Endodermal cell (in vitro differentiated cells): Measurements from ENCODE around the gene ERC1. TPM values are rescaled to one million over a fixed set of nuclear protein-coding genes. Genes with fewer than 3 reads are reported as not detected.

Experiments used
- DNase-seq: peaks from one replicate; pipeline ENCODE4 v3.0.0-alpha.2; 2017
- H3K27ac ChIP-seq: 2 replicates; pipeline ENCODE4 v1.5.1; 2013; ENCODE audit warnings: mild to moderate bottlenecking, low read depth, low read length, moderate library complexity
- H3K27me3 ChIP-seq: 2 replicates; pipeline ENCODE4 v1.6.1; 2013; ENCODE audit warnings: mild to moderate bottlenecking, low read length, moderate library complexity; ENCODE audit not compliant: insufficient read depth, control insufficient read depth, poor library complexity, severe bottlenecking
- H3K36me3 ChIP-seq: 2 replicates; pipeline ENCODE4 v1.7.0; 2013; ENCODE audit warnings: mild to moderate bottlenecking, low read length, moderate library complexity; ENCODE audit not compliant: control insufficient read depth, insufficient read depth
- H3K4me1 ChIP-seq: one replicate; pipeline ENCODE4 v1.7.0; 2013; ENCODE audit warnings: low read length; ENCODE audit not compliant: control insufficient read depth, insufficient read depth
- H3K4me3 ChIP-seq: 2 replicates; pipeline ENCODE4 v1.5.1; 2013; ENCODE audit warnings: mild to moderate bottlenecking, low read length, moderate library complexity
- H3K9ac ChIP-seq: 2 replicates; pipeline ENCODE4 v1.6.1; 2013; ENCODE audit warnings: mild to moderate bottlenecking, low read length, moderate library complexity; ENCODE audit not compliant: poor library complexity, severe bottlenecking; ENCODE audit errors: extremely low read depth
- H3K9me3 ChIP-seq: 2 replicates; pipeline ENCODE4 v1.6.1; 2013; ENCODE audit warnings: mild to moderate bottlenecking, low read length, moderate library complexity; ENCODE audit not compliant: control insufficient read depth
- H3K27ac Mint-ChIP-seq: 2 replicates; pipeline ENCODE4 v1.8.0; 2020; ENCODE audit warnings: mixed read lengths
- H3K27me3 Mint-ChIP-seq: 2 replicates; pipeline ENCODE4 v1.8.0; 2021; ENCODE audit warnings: mild to moderate bottlenecking, mixed read lengths; ENCODE audit not compliant: insufficient read depth
- H3K36me3 Mint-ChIP-seq: 2 replicates; pipeline ENCODE4 v1.8.0; 2020; ENCODE audit warnings: low read depth, mixed read lengths
- H3K4me1 Mint-ChIP-seq: 2 replicates; pipeline ENCODE4 v1.8.0; 2020; ENCODE audit warnings: mixed read lengths
- H3K4me3 Mint-ChIP-seq: 2 replicates; pipeline ENCODE4 v1.8.0; 2020; ENCODE audit warnings: mild to moderate bottlenecking, moderate library complexity, mixed read lengths
- H3K9me3 Mint-ChIP-seq: 2 replicates; pipeline ENCODE4 v1.8.0; 2020; ENCODE audit warnings: mild to moderate bottlenecking, mixed read lengths
- CTCF ChIP-seq: fragments of 200-600 bp; sonication (generic); conservative IDR thresholded peaks from 2 replicates; pipeline ENCODE4 v1.5.0; 2021; ENCODE audit warnings: antibody characterized with exemption, mild to moderate bottlenecking
- WGBS, 2 experiments: methylation state at CpG; one replicate each; pipeline versions ENCODE4 v1.1.5 to v1.1.7; 2013; ENCODE audit warnings: missing lambda C conversion rate in 2 of 2, mixed read lengths in 1 of 2; ENCODE audit not compliant: insufficient coverage in 1 of 2, insufficient read length in 1 of 2; 5-methylcytosine and 5-hydroxymethylcytosine counted together
- total RNA-seq, 2 donors: library from RNA; stranded (reverse); fragmentation: NEBNext Ultra II Directional in 1 of 2; extraction: Animal tissue kit (Norgen Biotek cat#: 25700) in 1 of 2; gene quantifications; 2 replicates in 1 of 2; 3 replicates in 1 of 2; pipeline ENCODE4 v1.2.1, GENCODE V29; 2021

Gene ERC1
- total RNA-seq, 2 donors from 2014 or later = 60.6 to 159 TPM

GRCh38 chr12:1007994-1008393 is 17.0 kb downstream of the ERC1 start:
- no peak overlapping the region for H3K27ac Mint-ChIP-seq
- no peak for TF ChIP-seq CTCF
- peaks cover 5% of the 10 kb centered on the region for H3K9me3 Mint-ChIP-seq
- Histone ChIP-seq H3K9me3 (no peaks in the 10 kb centered on the region), H3K4me3 (no peak overlapping the region), H3K36me3 (no peaks in the 10 kb centered on the region), H3K27me3 (no peaks in the 10 kb centered on the region), H3K27ac (no peak overlapping the region), H3K9ac (no peak overlapping the region), H3K4me1 (peaks cover 5% of the 10 kb centered on the region)
- no peak overlapping the region for H3K4me3 Mint-ChIP-seq
- peaks cover 9% of the 10 kb centered on the region for H3K4me1 Mint-ChIP-seq
- 92% methylated on average over 5 of the region's 7 CpGs; no CpG with 5 or more reads in 1 of the 2 experiments for WGBS, 2 experiments
- H3K36me3 Mint-ChIP-seq = peaks cover 18% of the 10 kb centered on the region
- H3K27me3 Mint-ChIP-seq = no peaks in the 10 kb centered on the region
- no peak for DNase-seq

- Mint-ChIP-seq H3K27ac (no peak overlapping the region), H3K4me1 (no peaks in the 10 kb centered on the region), H3K27me3 (no peaks in the 10 kb centered on the region), H3K36me3 (peaks cover 30% of the 10 kb centered on the region), H3K4me3 (no peak overlapping the region), H3K9me3 (peaks cover 5% of the 10 kb centered on the region)
- WGBS, 2 experiments = 96 to 97% methylated on average over 5 of the region's 5 CpGs
- no peak for TF ChIP-seq CTCF
- no peaks in the 10 kb centered on the region for H3K9me3 ChIP-seq
- no peaks in the 10 kb centered on the region for H3K4me1 ChIP-seq
- no peak overlapping the region for H3K4me3 ChIP-seq
- peaks cover 5% of the 10 kb centered on the region for H3K36me3 ChIP-seq
- DNase-seq = no peak
- no peak overlapping the region for H3K27ac ChIP-seq
- no peaks in the 10 kb centered on the region for H3K27me3 ChIP-seq
- no peak overlapping the region for H3K9ac ChIP-seq
These were observed 20.1 kb downstream of the ERC1 start for GRCh38 chr12:1011091-1011490.

- H3K4me1 Mint-ChIP-seq = no peaks in the 10 kb centered on the region
- TF ChIP-seq CTCF = no peak
- H3K36me3 Mint-ChIP-seq = peaks cover 24% of the 10 kb centered on the region
- DNase-seq = no peak
- no peaks in the 10 kb centered on the region for H3K27me3 Mint-ChIP-seq
- H3K9me3 ChIP-seq = no peaks in the 10 kb centered on the region
- no peaks in the 10 kb centered on the region for H3K4me1 ChIP-seq
- H3K9me3 Mint-ChIP-seq = peaks cover 2% of the 10 kb centered on the region
- H3K4me3 ChIP-seq = no peak overlapping the region
- H3K36me3 ChIP-seq = peaks cover 5% of the 10 kb centered on the region
- peak overlapping the region; percentile 20 for H3K27ac Mint-ChIP-seq
- H3K9ac ChIP-seq = no peak overlapping the region
- 93 to 97% methylated on average over 3 to 10 of the region's 10 CpGs for WGBS, 2 experiments
- H3K27ac ChIP-seq = no peak overlapping the region
- no peaks in the 10 kb centered on the region for H3K27me3 ChIP-seq
- H3K4me3 Mint-ChIP-seq = no peak overlapping the region
These were observed 22.8 kb downstream of the ERC1 start for GRCh38 chr12:1013618-1014489.
